H1 (cell line): Measurements from ENCODE around the gene TIMM23. TPM values are rescaled to one million over a fixed set of nuclear protein-coding genes. Genes with fewer than 3 reads are reported as not detected.

ENCODE experiments used
- CTCF ChIA-PET: fragments of 300-600 bp; sonication (Branson Sonifier 250); formaldehyde crosslinking; loops from one replicate; lab custom pipeline; 2021; ENCODE audit not compliant: partially characterized antibody; lab: Charles Lee
- POLR2A ChIA-PET: fragments of 300-600 bp; sonication (Branson Sonifier 250); formaldehyde crosslinking; loops from one replicate; lab custom pipeline; 2021; ENCODE audit warnings: inconsistent platforms; ENCODE audit not compliant: partially characterized antibody; lab: Charles Lee
- DNase-seq, 2 experiments: peaks; one replicate each; pipeline versions ENCODE4 v3.0.0 to v3.0.0-alpha.2; 2010 to 2022; ENCODE audit warnings: low spot score in 2 of 2, low read depth in 1 of 2, mixed read lengths in 1 of 2
- FAIRE-seq: peaks from 2 replicates; lab custom pipeline; 2011; peaks lifted over from hg19 to GRCh38; lab: Jason Lieb, UNC
- H2AFZ ChIP-seq: 2 replicates; pipeline ENCODE4 v1.8.1; 2012; ENCODE audit warnings: low read length, inconsistent platforms
- H2AK5ac ChIP-seq: 2 replicates; pipeline ENCODE4 v1.6.1; 2013; ENCODE audit warnings: low read depth, low read length
- H2BK120ac ChIP-seq: replicated peaks from 2 replicates; pipeline ENCODE3; 2013; ENCODE audit warnings: low read depth, low read length, inconsistent platforms
- H2BK12ac ChIP-seq: 2 replicates; pipeline ENCODE4 v1.6.1; 2013; ENCODE audit warnings: low read depth, low read length
- H2BK15ac ChIP-seq: 2 replicates; pipeline ENCODE4 v1.6.1; 2013; ENCODE audit warnings: low read length
- H2BK20ac ChIP-seq: 2 replicates; pipeline ENCODE4 v1.6.1; 2013; ENCODE audit warnings: low read length
- H2BK5ac ChIP-seq: 2 replicates; pipeline ENCODE4 v1.6.1; 2013; ENCODE audit warnings: low read depth, low read length
- H3K14ac ChIP-seq: 2 replicates; pipeline ENCODE4 v1.6.1; 2013; ENCODE audit warnings: inconsistent platforms; ENCODE audit not compliant: insufficient read length
- H3K18ac ChIP-seq: 2 replicates; pipeline ENCODE4 v1.6.1; 2013; ENCODE audit warnings: low read length; ENCODE audit errors: extremely low read depth
- H3K23ac ChIP-seq: 2 replicates; pipeline ENCODE4 v1.6.1; 2013; ENCODE audit warnings: inconsistent platforms; ENCODE audit not compliant: insufficient read length
- H3K23me2 ChIP-seq: 2 replicates; pipeline ENCODE4 v1.6.1; 2013; ENCODE audit warnings: low read depth, low read length
- H3K27ac ChIP-seq: 2 replicates; pipeline ENCODE4 v1.6.1; 2011; ENCODE audit warnings: low read depth, low read length, inconsistent platforms
- H3K27me3 ChIP-seq, 4 experiments: replicated peaks in 1 of 4; 1 replicate in 1 of 4; 2 replicates in 3 of 4; pipeline versions ENCODE4 v1.6.1 to v1.8.1; 2011 to 2013; ENCODE audit warnings: low read length in 3 of 4, mild to moderate bottlenecking in 3 of 4, inconsistent platforms in 2 of 4, mixed read lengths in 2 of 4, moderate library complexity in 1 of 4; ENCODE audit not compliant: control insufficient read depth in 3 of 4, insufficient read depth in 3 of 4; ENCODE audit errors: extremely low read depth in 1 of 4
- H3K36me3 ChIP-seq, 4 experiments: 2 replicates each; pipeline versions ENCODE4 v1.6.1 to v1.8.1; 2011 to 2013; ENCODE audit warnings: mild to moderate bottlenecking in 4 of 4, low read length in 3 of 4, moderate library complexity in 2 of 4, control low read depth in 1 of 4, inconsistent platforms in 1 of 4; ENCODE audit not compliant: insufficient read depth in 4 of 4, control insufficient read depth in 2 of 4
- H3K4ac ChIP-seq: replicated peaks from 2 replicates; pipeline ENCODE3; 2013; ENCODE audit warnings: low read length, low read depth, mixed read lengths, inconsistent platforms; ENCODE audit not compliant: insufficient read length
- H3K4me1 ChIP-seq, 4 experiments: replicated peaks in 1 of 4; 1 replicate in 1 of 4; 2 replicates in 3 of 4; pipeline versions ENCODE4 v1.6.1 to v1.8.1; 2011 to 2013; ENCODE audit warnings: low read length in 3 of 4, inconsistent platforms in 2 of 4, mixed read lengths in 1 of 4; ENCODE audit not compliant: insufficient read depth in 4 of 4, control insufficient read depth in 3 of 4
- H3K4me2 ChIP-seq, 2 experiments: 2 replicates each; pipeline versions ENCODE4 v1.6.1 to v1.8.1; 2011 to 2013; ENCODE audit warnings: low read depth in 2 of 2, low read length in 2 of 2, control low read depth in 1 of 2, inconsistent platforms in 1 of 2, mild to moderate bottlenecking in 1 of 2; ENCODE audit not compliant: insufficient read depth in 1 of 2
- H3K4me3 ChIP-seq, 4 experiments: fragments of 200-600, 300-600 bp in 1 of 4; sonication (generic), shearing (Covaris generic), sonication (Bioruptor Twin) in 1 of 4; 2 replicates each; pipeline versions ENCODE4 v1.5.1 to v1.8.1; 2011 to 2016; ENCODE audit warnings: low read length in 4 of 4, low read depth in 3 of 4, control low read depth in 2 of 4, inconsistent platforms in 2 of 4, mild to moderate bottlenecking in 2 of 4, mixed read lengths in 1 of 4, moderate library complexity in 1 of 4; ENCODE audit not compliant: insufficient read depth in 2 of 4; ENCODE audit errors: extremely low read depth in 1 of 4
- H3K56ac ChIP-seq: replicated peaks from 2 replicates; pipeline ENCODE3; 2013; ENCODE audit warnings: low read depth, mild to moderate bottlenecking, mixed read lengths, low read length, inconsistent platforms; ENCODE audit not compliant: insufficient read length
- H3K79me1 ChIP-seq: 2 replicates; pipeline ENCODE4 v1.6.1; 2013; ENCODE audit warnings: low read depth, low read length, control low read depth
- H3K79me2 ChIP-seq, 2 experiments: 2 replicates each; pipeline versions ENCODE4 v1.6.1 to v1.8.1; 2012 to 2013; ENCODE audit warnings: low read length in 2 of 2, mild to moderate bottlenecking in 2 of 2, inconsistent platforms in 1 of 2; ENCODE audit not compliant: insufficient read depth in 2 of 2, control insufficient read depth in 1 of 2
- H3K9ac ChIP-seq, 4 experiments: replicated peaks in 1 of 4; 1 replicate in 1 of 4; 2 replicates in 3 of 4; pipeline versions ENCODE4 v1.6.1 to v1.8.1; 2011 to 2013; ENCODE audit warnings: low read depth in 3 of 4, low read length in 3 of 4, control low read depth in 2 of 4, mild to moderate bottlenecking in 2 of 4, moderate library complexity in 2 of 4, inconsistent platforms in 1 of 4; ENCODE audit errors: extremely low read depth in 1 of 4
- H3K9me3 ChIP-seq, 2 experiments: 2 replicates each; pipeline versions ENCODE4 v1.6.1 to v1.8.1; 2012 to 2013; ENCODE audit warnings: mild to moderate bottlenecking in 2 of 2, moderate library complexity in 2 of 2, control low read depth in 1 of 2, inconsistent platforms in 1 of 2, low read depth in 1 of 2, low read length in 1 of 2, mixed read lengths in 1 of 2; ENCODE audit not compliant: insufficient read depth in 2 of 2
- H4K20me1 ChIP-seq, 2 experiments: replicated peaks in 1 of 2; 2 replicates each; pipeline versions ENCODE3 to v1.8.1; 2011 to 2013; ENCODE audit warnings: inconsistent platforms in 2 of 2, low read length in 2 of 2, mild to moderate bottlenecking in 1 of 2; ENCODE audit not compliant: insufficient read depth in 2 of 2, control insufficient read depth in 1 of 2
- H4K5ac ChIP-seq: 2 replicates; pipeline ENCODE4 v1.6.1; 2013; ENCODE audit warnings: low read length, low read depth, mixed read lengths, inconsistent platforms; ENCODE audit not compliant: insufficient read length
- H4K8ac ChIP-seq: 2 replicates; pipeline ENCODE4 v1.8.0; 2013; ENCODE audit warnings: mild to moderate bottlenecking, moderate library complexity, low read length, inconsistent platforms; ENCODE audit not compliant: insufficient read depth; ENCODE audit errors: extremely low read depth
- H4K91ac ChIP-seq: replicated peaks from 2 replicates; pipeline ENCODE3; 2013; ENCODE audit warnings: low read length, mixed read lengths, inconsistent platforms; ENCODE audit not compliant: insufficient read length
- BCL11A ChIP-seq, 2 experiments: IDR thresholded peaks; one replicate each; pipeline ENCODE4 v1.6.1; 2011; ENCODE audit warnings: low read depth in 2 of 2, low read length in 2 of 2, mild to moderate bottlenecking in 2 of 2
- KDM4A ChIP-seq: IDR thresholded peaks from one replicate; pipeline ENCODE4 v1.7.1; 2012; ENCODE audit warnings: low read depth, mild to moderate bottlenecking, moderate library complexity, low read length, inconsistent platforms; ENCODE audit not compliant: severe bottlenecking
- KDM5A ChIP-seq: fragments of 200-600 bp; IDR thresholded peaks from 2 replicates; pipeline ENCODE4 v1.7.1; 2012; ENCODE audit warnings: mild to moderate bottlenecking, low read length, inconsistent platforms, mixed read lengths
- SAP30 ChIP-seq: fragments of 300-600 bp; sonication (generic); IDR thresholded peaks from 2 replicates; pipeline ENCODE4 v1.7.1; 2012; ENCODE audit warnings: low read length, moderate library complexity, mild to moderate bottlenecking, inconsistent platforms; ENCODE audit not compliant: insufficient read depth, insufficient replicate concordance
- SP1 ChIP-seq: IDR thresholded peaks from 2 replicates; pipeline ENCODE4 v1.6.1; 2011; ENCODE audit warnings: low read depth, low read length
- TEAD4 ChIP-seq: IDR thresholded peaks from 2 replicates; pipeline ENCODE4 v1.6.1; 2012; ENCODE audit warnings: low read depth, low read length, inconsistent platforms, mixed read lengths
- WGBS, 2 experiments: shearing (Covaris generic) in 1 of 2; methylation state at CpG; one replicate each; pipeline versions ENCODE4 v1.1.6 to v1.1.7; 2013 to 2015; ENCODE audit warnings: low lambda C conversion rate in 2 of 2, mixed read lengths in 2 of 2, inconsistent platforms in 1 of 2, low coverage in 1 of 2, missing lambda C conversion rate in 1 of 2; ENCODE audit not compliant: insufficient replicate concordance in 2 of 2, insufficient coverage in 1 of 2, insufficient read length in 1 of 2; ENCODE audit errors: extremely low coverage in 1 of 2, missing lambda C conversion rate in 1 of 2; 5-methylcytosine and 5-hydroxymethylcytosine counted together
- polyA plus RNA-seq, 7 experiments: library from polyadenylated mRNA; depleted of rRNA in 3 of 7; stranded (reverse) in 5 of 7; unstranded in 2 of 7; fragments of >200 nt in 5 of 7; fragments of 200-250 nt in 2 of 7; gene quantifications; 1 replicate in 5 of 7; 2 replicates in 1 of 7; 4 replicates in 1 of 7; pipeline versions ENCODE4 v1.2.1 to v1.2.3, GENCODE V29; 2011 to 2013; ENCODE audit warnings: missing spikeins in 2 of 7, mixed read lengths in 2 of 7
- total RNA-seq: library from RNA; stranded (reverse); fragmentation: NEBNext Ultra II Directional; extraction: Animal tissue kit (Norgen Biotek cat#: 25700); gene quantifications from 2 replicates; pipeline ENCODE4 v1.2.1, GENCODE V29; 2021
- TF ChIP-seq, protein P1 (sequence below), 3 experiments: IDR thresholded peaks; 1 replicate in 2 of 3; 2 replicates in 1 of 3; pipeline versions ENCODE4 v1.5.1 to v1.6.1; 2011; ENCODE audit warnings: low read length in 3 of 3, mild to moderate bottlenecking in 3 of 3, inconsistent platforms in 2 of 3, low read depth in 1 of 3, moderate library complexity in 1 of 3; ENCODE audit not compliant: insufficient read depth in 1 of 3; ENCODE audit errors: control extremely low read depth in 1 of 3

TIMM23 gene
- total and polyA plus RNA-seq, 2 of the 8 experiments (the other 6 are each of a cell fraction or from before 2014, with no cell fraction given), result 101 to 130 TPM

DNA sequence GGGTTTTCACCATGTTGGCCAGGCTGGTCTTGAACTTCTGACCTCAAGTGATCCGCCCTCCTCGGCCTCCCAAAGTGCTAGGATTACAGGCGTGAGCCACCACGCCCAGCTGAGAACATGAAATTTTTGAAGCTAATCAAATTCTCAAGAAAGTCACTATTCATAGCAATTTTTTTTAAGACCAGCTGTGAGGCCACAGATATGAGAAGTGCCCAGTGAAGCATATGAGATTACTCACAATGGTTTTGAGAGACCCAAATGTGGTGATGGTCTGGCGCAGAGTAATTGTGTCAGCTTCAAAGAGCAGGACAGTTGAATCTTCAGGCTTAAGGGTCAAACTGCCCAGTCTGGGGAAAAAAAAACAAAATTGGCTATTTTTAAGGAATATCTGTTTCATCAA is 41.9 kb downstream of the TIMM23 start:
- Histone ChIP-seq H3K79me1 (peaks cover 2% of the 10 kb centered on the region; the same call in 1 of the 2 replicates), H3K4me2 (no peak overlapping the region), H3K23me2 (no peaks in the 10 kb centered on the region), H2AK5ac (no peak overlapping the region), H3K4me3 (no peak overlapping the region), H2BK20ac (no peak overlapping the region), H3K56ac (no peak overlapping the region), H2BK15ac (no peak overlapping the region), H3K9me3 (no peaks in the 10 kb centered on the region), H3K14ac (no peak overlapping the region), H3K36me3 (peaks cover 4 to 35% (median 21%) of the 10 kb centered on the region in 4 experiments; a peak in 7 of 8 replicates), H4K20me1 (peaks cover 1 to 2% of the 10 kb centered on the region in 2 experiments), H3K4ac (no peak overlapping the region), H4K91ac (no peak overlapping the region), H3K18ac (no peak overlapping the region), H3K27ac (no peak overlapping the region), H3K23ac (no peak overlapping the region), H2BK5ac (no peak overlapping the region), H2BK12ac (no peak overlapping the region), H2AFZ (no peak overlapping the region), H4K5ac (no peak overlapping the region), H3K27me3 (peaks cover 0 to 1% (median 0%) of the 10 kb centered on the region in 4 experiments; a peak in 1 of 7 replicates), H4K8ac (no peak overlapping the region), H3K79me2 (peaks cover 2 to 25% of the 10 kb centered on the region in 2 experiments; a peak in 3 of 4 replicates), H3K4me1 (no peaks in the 10 kb centered on the region), H3K9ac (no peak overlapping the region), H2BK120ac (no peak overlapping the region)
- no peak for DNase-seq
- CTCF ChIA-PET, result interaction anchor here (0.6 kb wide), 1 partner anchor 16 kb away, joined by 4 read pairs; the partner anchor contains the start of gene NCOA4
- TF ChIP-seq SP1, result no peak
- no peak for TF ChIP-seq KDM4A
- no peak for TF ChIP-seq SAP30
- no peak for TF ChIP-seq KDM5A
- TF ChIP-seq TEAD4, result no peak
- TF ChIP-seq, protein P1, sequence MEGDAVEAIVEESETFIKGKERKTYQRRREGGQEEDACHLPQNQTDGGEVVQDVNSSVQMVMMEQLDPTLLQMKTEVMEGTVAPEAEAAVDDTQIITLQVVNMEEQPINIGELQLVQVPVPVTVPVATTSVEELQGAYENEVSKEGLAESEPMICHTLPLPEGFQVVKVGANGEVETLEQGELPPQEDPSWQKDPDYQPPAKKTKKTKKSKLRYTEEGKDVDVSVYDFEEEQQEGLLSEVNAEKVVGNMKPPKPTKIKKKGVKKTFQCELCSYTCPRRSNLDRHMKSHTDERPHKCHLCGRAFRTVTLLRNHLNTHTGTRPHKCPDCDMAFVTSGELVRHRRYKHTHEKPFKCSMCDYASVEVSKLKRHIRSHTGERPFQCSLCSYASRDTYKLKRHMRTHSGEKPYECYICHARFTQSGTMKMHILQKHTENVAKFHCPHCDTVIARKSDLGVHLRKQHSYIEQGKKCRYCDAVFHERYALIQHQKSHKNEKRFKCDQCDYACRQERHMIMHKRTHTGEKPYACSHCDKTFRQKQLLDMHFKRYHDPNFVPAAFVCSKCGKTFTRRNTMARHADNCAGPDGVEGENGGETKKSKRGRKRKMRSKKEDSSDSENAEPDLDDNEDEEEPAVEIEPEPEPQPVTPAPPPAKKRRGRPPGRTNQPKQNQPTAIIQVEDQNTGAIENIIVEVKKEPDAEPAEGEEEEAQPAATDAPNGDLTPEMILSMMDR (IDR thresholded peaks at IDR 0.05; ENCODE audit: control extremely low read depth in 1 of 3, insufficient read depth in 1 of 3, low read depth in 1 of 3, low read length in 3 of 3), result no peak
- TF ChIP-seq BCL11A (IDR thresholded peaks at IDR 0.05; ENCODE audit: low read depth in 2 of 2, low read length in 2 of 2), result no peak
- no peak for FAIRE-seq
- POLR2A ChIA-PET, result no interaction called here
- WGBS, 2 experiments, result 83% methylated on average over 5 of the region's 5 CpGs; no CpG with 5 or more reads in 1 of the 2 experiments
